PFSK-1 (cell line): Measurements from ENCODE around the gene SERINC2.

Experiments
- FOXP2 ChIP-seq: optimal IDR thresholded peaks from 2 replicates; pipeline ENCODE3; 2011; ENCODE audit warnings: borderline replicate concordance, control low read depth, inconsistent platforms; ENCODE audit not compliant: insufficient read depth; ENCODE audit errors: extremely low read length, extremely low read depth
- POLR2AphosphoS5 ChIP-seq: IDR thresholded peaks from 2 replicates; pipeline ENCODE4 v1.6.1; 2012; ENCODE audit warnings: low read depth, mild to moderate bottlenecking, control low read depth, low read length, moderate library complexity
- REST ChIP-seq, 2 experiments: IDR thresholded peaks; 2 replicates each; pipeline versions ENCODE4 v1.6.1 to v1.8.0; 2011 to 2012; ENCODE audit warnings: low read depth in 2 of 2, low read length in 2 of 2, control low read depth in 1 of 2, inconsistent platforms in 1 of 2, mild to moderate bottlenecking in 1 of 2, moderate library complexity in 1 of 2; ENCODE audit not compliant: insufficient read depth in 1 of 2
- SIN3A ChIP-seq: IDR thresholded peaks from 2 replicates; pipeline ENCODE4 v1.6.1; 2012; ENCODE audit warnings: mild to moderate bottlenecking, low read length, moderate library complexity, borderline replicate concordance; ENCODE audit not compliant: insufficient read depth

GRCh38 chr1:31376375-31377134 is 36.5 kb upstream of the SERINC2 start:
- no peak for TF ChIP-seq SIN3A
- no peak for TF ChIP-seq POLR2AphosphoS5
- no peak for TF ChIP-seq REST (IDR thresholded peaks at IDR 0.05; ENCODE audit: insufficient read depth in 1 of 2, low read depth in 2 of 2, low read length in 2 of 2)
- TF ChIP-seq FOXP2: peak; percentile 33
